D341Med (cell line): ENCODE results near the gene KAZN.
"Not testable (repeated sequence)": the region's sequence is repeated elsewhere in the genome, so short reads cannot be mapped to it uniquely, and the experiment has no call there.

ENCODE experiments used
- DNase-seq: peaks from one replicate; pipeline ENCODE4 v3.0.0; 2012; ENCODE audit warnings: low spot score

KAZN gene

GRCh38 chr1:15038232-15039016 is 439.9 kb downstream of the KAZN start:
- DNase-seq = no peak

GRCh38 chr1:15039017-15039648 is 440.6 kb downstream of the KAZN start:
- DNase-seq = no peak

DNA sequence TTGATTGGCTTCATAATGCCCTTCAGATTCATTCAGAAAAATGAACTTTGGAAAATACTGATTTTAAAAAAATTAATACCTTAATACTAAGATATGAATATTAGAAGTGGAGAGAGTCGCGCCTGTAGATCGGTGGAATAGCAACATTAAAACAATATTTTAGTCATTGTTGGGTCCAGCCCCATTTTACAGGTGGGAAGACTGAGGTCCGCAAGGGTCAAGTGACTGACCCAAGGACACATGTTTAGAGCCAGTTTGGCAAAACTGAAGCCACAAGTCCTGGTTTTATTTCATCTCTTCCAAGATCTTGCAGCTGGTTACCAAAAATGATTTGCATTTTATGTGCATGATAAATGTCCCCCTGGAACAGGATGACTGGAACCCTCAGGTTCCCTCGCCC is 441.4 kb downstream of the KAZN start:
- DNase-seq = no peak

DNA sequence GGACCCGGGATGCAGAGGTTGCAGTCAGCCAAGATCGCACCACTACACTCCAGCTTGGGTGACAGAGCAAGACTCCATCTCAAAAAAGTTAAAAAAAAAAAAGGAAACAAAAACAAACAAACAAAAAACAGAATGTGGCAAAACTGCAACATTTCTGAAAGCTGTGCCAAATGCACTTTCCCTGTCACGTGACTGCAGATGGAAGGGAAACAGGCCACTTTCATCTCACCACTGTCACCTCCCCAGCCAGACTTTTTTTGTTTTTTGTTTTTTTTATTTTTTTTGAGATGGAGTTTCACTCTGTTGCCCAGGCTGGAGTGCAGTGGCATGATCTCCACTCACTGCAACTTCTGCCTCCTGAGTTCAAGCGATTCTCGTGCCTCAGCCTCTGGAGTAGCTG is 442.2 kb downstream of the KAZN start:
- DNase-seq = not testable (repeated sequence)

DNA sequence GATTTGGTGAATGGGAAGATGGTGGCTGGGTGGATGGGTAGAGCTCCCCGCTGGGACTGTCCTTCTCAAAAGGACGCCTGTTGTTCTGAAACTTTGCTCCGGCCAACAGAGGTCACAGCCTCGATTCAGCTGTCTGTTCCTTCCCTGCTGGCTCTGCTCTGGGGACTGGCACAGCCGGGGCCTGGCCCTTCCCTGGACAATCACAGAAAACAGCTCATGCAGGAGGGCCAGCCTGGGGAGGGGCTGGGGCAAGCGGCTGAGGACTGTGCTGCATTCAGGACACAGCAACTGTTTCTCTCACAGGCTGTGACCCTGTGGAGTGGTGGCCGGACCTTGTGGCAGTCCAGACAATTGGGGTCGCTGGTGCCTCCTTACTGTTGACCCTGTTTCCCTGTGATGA is 444.4 kb downstream of the KAZN start:
- no peak for DNase-seq

DNA sequence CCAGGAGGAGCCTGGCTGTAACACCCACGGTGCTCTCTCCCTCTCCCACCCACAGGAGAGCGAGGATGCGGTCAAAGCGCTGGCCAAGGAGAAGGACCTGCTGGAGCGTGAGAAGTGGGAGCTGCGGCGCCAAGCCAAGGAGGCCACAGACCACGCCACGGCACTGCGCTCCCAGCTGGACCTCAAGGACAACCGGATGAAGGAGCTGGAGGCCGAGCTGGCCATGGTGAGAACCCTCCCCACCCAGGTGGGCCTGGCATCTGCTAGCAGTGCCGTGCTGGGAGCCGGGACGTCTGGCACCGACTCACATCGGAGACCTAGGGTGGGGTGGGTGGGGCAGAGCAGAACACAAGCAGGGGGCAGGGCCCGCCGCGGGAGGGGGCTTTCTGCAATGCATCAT is 445.4 kb downstream of the KAZN start:
- DNase-seq = no peak

GRCh38 chr1:15045123-15045522 is 446.6 kb downstream of the KAZN start:
- DNase-seq = no peak

DNA sequence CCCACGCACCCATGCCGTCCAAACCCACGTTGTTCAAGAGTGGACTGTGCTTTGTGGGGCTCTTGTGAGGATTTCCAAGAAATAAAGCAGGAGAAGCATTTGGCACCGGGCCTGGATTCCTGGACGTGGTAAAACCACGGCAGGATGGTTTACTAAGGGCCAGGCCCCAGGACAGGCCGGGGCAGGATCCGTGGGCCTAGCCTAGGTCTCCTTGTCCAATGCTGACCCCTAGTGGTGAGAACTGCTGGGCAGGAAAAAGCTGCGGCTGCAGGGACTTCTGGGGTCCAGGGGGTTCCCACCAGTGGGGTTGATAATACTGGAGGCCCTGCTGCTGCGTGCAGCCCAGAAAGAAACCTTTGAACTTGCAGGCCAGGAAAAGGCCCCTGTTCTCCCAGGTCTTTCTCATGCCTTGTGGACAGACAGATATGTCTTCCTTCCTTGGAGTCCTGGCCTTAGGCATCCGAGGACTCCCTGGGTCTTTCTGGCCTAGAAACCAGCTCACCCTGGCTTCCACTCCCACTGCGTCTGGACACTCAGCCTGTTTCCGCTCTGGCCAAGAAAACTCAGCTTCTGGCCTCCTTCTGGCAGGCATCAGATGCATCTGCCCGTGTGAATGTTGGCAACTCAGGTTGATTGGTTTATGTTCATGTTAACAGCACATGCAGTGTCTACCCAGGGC is 448.1 kb downstream of the KAZN start:
- DNase-seq = peak; percentile 79

DNA sequence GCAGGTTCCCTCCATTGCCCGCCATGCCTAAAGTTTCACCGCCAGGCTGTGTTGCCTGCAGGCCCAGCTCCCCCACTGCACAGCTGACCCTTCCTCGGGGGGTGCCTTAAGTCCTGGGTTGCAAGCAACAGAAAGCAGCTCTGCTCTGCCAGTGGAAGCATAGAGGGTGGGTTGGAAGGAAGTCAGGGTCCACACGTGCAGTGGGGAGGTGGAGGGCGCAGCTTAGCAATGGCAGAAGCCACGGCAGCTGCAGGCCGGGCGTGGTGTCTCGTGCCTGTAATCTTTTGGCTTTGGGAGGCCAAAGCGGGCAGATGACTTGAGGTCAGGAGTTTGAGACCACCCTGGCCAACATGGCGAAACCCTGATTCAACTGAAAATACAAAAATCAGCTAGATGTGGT is 448.8 kb downstream of the KAZN start:
- DNase-seq = no peak

DNA sequence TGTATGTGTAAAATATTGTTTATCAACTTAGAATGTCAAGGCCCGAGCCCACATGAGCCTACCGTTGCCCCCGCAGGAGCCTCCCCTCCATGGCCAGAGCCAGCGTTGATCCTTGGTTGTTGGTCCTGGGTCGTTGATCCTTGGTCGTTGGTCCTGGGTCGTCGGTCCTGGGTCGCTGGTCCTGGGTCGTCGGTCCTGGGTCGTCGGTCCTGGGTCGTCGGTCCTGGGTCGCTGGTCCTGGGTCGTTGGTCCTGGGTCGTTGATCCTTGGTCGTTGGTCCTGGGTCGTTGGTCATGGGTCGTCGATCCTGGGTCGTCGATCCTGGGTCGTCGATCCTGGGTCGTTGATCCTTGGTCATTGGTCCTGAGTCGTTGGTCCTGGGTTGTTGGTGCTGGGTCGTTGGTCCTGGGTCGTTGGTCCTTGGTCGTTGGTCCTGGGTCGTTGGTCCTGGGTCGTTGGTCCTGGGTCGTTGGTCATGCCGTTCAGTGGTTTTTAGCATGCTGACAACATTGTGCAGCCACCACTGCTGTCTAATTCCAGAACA is 450.0 kb downstream of the KAZN start:
- DNase-seq = no peak

- no peak for DNase-seq
These were observed 450.6 kb downstream of the KAZN start for GRCh38 chr1:15049067-15049466.

GRCh38 chr1:15051882-15052528 is 453.5 kb downstream of the KAZN start:
- no peak for DNase-seq

DNA sequence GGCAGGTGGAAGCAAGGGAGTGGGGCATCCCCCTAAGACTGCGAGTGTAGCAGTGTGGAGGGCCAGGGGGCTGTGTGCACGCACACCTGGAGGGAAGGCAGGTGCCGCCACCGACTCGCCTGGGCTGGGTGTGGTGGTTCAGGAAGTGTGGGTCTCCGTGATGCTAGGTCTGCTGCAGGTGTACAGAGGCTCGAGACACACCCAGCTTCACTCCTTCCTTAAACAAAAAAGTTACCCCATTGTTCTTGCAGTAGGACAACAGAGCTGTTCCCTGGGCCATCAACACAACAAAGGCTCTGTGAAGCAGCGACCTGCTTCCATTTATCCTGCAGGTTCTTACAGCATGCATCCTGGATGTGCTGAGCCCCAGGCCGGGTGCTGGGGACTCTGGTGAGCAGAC is 454.7 kb downstream of the KAZN start:
- no peak for DNase-seq

- DNase-seq = no peak
These were observed 457.4 kb downstream of the KAZN start for GRCh38 chr1:15055736-15056415.

DNA sequence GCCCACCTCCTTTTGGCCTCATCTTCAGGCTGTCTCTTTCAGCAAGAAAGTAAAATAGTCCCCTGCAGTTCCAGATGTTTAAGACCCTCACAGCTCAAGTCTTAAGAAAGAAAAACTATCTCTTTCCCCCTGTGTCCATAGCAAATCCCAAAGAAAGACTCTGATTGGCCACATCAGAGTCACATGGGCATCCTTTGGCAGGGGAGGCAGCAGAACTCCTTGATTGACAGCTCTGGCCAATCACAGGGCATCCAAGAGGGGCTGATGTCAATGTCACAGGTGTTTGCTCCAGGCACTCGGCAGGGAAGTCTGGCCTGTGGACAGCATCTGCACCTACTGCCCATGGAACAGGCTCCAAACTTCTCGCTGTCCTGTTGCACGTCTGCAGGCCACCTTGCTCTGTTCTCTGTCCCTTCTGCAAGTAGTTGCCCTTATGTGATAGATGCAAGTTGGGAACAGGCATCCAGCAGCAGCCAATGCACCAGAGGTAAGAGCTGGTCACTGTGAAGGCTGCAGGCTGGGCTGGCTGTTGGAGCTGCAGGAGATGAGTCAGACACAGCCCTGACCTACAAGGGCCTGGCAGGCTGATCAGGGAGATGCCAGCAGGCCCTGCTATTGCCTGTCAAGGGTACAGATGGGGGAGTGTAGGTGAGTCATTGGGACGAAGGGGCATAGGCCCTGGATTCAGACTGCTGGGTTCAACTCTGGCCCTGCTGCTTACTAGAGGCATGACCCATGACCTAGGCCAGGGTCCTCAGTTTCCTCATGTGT is 458.2 kb downstream of the KAZN start:
- no peak for DNase-seq

- no peak for DNase-seq
These were observed 459.3 kb downstream of the KAZN start for GRCh38 chr1:15057834-15058233.

DNA sequence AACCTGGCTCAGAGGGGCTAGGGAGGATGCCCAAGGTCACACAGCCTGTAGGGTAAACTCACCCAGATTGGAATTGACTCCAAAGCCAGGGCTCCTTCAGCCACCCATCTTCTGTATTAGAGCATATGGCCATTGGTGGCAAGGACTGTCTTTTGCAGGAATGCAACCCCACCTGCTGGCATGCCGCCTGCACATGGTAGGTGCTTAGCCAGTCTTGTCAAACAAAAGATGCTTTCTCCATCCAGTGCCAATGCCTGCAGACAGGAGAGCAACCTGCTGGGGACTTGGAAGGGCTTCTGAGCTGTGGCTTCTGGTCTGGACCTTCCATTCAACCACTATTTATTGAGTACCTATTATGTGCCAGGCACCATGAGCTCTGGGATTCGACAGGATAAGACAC is 459.8 kb downstream of the KAZN start:
- DNase-seq = no peak

- no peak for DNase-seq
These were observed 461.6 kb downstream of the KAZN start for GRCh38 chr1:15060104-15060503.

- DNase-seq = no peak
These were observed 464.1 kb downstream of the KAZN start for GRCh38 chr1:15062479-15063099.

DNA sequence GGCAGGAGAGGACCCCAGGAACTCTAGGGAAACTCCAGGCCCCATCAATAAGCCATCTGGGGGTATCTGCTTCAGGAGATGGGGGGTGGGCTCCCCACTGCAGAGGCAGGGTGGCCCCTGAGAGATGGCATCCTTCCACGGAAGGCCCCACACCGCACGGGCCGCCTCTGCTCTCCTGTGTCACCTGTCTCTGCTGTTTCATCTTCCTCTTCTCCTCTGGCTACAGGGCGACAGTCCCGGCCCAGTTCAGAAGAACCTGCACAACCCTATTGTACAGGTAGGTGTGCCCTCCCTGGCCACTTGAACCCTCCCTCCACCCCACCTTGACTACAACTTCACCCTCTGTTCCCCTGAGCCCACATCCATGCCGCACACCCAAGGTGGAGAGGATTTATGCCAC is 464.9 kb downstream of the KAZN start:
- no peak for DNase-seq

- no peak for DNase-seq
These were observed 465.3 kb downstream of the KAZN start for GRCh38 chr1:15063783-15064182.
